ENCODE results near the gene PRUNE2.
"Not testable (repeated sequence)": the region's sequence is repeated elsewhere in the genome, so short reads cannot be mapped to it uniquely, and the experiment has no call there.

PRUNE2 gene

DNA sequence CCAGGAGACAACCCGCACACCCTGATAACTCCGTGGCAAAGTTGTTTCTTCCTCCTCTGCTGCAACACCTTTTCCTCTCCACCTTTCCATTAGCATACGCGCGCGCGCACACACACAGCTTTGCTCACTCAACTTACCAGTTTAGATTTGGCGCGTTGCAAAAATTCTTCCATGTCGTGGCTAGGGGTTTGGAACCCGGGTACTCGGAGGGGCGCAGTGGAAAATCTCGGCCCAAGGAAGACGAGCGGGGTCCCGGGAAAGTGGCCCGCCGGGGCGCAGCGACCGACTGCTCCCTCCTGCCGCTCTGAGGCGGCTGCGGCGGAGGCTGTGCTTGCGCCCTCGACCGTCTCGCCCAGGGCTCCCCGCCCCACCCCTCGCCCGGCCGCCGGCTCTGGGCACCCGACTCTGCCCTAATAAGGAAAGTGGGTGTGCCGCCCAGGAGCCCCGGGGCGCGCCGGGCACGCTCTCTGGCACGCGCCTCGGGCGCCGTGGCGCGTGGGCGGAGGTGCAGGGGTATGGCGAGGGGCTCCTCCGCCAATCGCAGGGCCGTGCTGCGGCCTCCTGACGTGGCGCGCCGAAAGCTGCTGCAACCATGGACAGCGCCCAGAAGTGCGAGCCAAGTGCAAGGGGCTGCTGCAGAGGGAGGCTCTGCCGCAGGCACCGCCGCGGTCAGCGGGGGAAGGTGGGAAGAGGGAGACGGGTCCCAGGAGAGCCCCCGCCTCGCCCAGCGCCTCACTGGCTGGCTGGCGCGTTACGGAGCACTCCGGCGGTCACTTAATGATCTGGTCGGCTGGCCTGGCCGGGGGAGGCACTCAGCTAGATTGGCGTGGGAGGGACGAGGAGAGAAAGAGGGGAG, at the start of gene PRUNE2:
PRUNE2 (minus strand) TSS at position 324 of the 856 bp plus-strand sequence; CDS start at position 173, 151 bp downstream.
- no peak for DNase-seq

- not testable (repeated sequence) for DNase-seq
Observed at GRCh38 chr9:76955406-76955805, 49.5 kb upstream of the PRUNE2 start.

DNA sequence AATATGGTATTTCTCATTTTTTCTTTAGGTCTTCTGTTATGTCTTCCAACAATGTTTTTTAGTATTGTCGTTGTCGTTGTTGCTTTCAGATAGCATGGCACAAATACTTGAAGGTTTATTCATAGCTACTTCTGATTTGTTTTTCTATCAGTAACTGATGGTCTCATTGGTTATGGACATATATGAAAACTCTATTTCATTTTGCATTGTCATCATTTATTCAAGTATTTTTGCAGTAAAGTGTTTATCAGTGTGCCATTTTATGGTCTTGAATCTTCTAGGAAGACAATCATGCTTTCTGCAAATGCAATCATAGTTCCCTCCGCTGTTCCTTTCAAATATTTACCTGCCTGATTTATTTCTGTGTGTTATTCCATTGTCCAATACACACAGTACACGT, 44.0 kb upstream of the PRUNE2 start:
- no peak for DNase-seq

DNA sequence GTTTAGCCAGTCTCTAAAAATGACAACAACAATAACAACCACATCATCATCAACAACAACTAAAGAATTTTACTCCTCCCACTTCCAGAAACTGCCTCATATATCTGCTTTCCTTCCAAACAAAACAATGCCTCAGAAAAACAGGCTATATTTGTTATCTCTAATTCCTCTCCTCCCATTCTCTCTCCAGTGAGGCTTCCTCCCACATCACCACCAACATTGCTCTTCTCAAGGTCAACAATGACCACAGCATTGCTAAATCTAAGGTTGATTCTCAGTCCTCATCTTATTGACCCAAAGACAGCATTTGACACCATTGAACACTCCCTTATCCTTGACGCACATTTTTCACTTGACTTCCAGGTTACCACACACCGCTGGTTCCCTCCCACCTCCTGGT, 38.1 kb upstream of the PRUNE2 start:
- no peak for DNase-seq

- DNase-seq: no peak
Observed at GRCh38 chr9:76943054-76943453, 37.1 kb upstream of the PRUNE2 start.

DNA sequence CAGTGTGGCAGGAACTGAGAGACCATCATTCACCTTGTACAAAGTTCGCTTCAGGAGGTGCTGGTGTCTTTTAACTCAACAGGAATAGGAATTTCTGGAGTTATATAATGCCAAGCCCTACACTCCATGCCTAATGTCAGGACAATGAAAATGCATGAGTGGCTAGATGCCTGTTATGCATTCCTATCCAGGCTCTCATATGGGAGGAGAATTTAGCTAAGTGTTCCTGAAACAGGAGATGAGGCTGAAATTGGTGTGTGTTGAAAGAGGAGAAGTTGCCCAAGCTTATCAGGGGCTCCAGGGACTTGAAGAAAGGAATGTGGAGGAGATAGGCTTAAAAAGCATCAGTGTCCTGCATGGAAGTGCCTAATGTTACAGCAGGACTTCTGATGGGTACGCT, 26.8 kb upstream of the PRUNE2 start:
- DNase-seq: no peak

DNA sequence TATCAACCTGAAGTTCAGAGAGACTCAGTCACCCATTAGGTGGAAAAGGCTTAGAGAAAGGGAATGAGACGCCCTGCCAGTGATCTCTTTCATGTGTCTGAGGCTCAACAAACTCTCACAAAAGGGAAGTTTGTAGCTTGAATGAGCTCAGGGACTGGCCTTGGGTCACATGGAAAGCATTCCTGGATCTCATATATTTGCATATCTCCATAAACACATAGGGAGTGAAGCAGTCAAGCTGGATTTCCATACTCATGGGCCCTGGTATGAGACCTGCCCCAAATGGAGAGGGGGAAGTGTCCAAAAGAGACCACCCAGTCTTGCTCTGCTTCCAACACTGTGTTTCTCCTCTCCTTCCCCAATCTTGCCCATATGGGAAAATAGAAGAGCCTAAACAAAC, 26.4 kb upstream of the PRUNE2 start:
- DNase-seq: no peak

DNA sequence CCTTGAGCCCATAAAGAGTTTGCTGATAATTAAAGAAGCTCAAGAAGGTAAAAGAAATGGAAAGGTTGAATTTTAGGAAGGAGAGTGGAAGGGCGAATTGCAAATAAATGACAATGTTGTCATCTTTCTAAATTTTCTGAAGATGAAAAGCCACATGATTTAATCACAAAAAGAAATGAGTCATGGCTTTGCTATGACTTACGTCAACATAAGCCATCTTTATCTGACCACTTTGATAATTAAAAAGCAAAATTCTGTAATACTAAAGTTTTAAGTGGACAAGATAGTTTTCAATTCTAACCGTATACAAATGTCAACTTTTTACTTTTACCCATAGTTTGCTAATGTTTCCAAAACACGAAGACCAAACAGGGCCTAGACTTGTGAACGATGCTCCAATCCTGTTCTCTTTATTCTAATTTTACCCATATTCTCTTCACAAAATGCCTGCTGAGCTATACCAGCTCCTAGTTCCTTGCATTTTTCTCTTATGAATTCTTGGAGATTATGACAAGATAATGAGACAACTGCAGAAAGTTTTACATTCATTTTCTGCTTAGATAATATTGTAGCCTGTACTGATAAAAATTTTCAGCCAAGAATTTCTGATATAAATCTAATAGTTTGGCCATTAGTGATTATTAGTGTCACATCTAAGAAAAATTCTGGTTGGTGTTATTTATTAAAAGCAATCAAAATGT, 21.8 kb upstream of the PRUNE2 start:
- no peak for DNase-seq

GRCh38 chr9:76926846-76927245, 20.9 kb upstream of the PRUNE2 start:
- no peak for DNase-seq

GRCh38 chr9:76926324-76926741, 20.4 kb upstream of the PRUNE2 start:
- DNase-seq: no peak

GRCh38 chr9:76921165-76921564, 15.3 kb upstream of the PRUNE2 start:
- DNase-seq: no peak

GRCh38 chr9:76917299-76917698, 11.4 kb upstream of the PRUNE2 start:
- no peak for DNase-seq

GRCh38 chr9:76916231-76916630, 10.3 kb upstream of the PRUNE2 start:
- DNase-seq: no peak

DNA sequence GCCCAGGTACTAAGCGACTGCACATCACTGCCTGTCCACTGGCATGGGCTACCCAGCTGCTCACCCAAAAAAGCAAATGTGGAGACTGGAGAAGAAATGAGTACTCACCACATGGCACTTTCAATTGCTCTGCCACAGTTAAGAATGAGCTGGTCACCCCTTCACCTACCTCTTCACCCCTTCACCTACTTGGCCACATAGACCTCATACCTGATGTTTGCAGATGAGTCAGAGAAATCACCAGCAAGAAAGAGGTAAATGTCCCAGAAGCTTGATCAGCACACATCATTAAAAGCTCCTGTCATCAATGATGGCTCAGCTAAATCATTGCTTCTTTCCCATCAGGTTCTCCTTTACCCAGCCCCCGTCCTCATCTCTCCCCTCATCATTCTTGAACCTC, 7.6 kb upstream of the PRUNE2 start:
- no peak for DNase-seq

DNA sequence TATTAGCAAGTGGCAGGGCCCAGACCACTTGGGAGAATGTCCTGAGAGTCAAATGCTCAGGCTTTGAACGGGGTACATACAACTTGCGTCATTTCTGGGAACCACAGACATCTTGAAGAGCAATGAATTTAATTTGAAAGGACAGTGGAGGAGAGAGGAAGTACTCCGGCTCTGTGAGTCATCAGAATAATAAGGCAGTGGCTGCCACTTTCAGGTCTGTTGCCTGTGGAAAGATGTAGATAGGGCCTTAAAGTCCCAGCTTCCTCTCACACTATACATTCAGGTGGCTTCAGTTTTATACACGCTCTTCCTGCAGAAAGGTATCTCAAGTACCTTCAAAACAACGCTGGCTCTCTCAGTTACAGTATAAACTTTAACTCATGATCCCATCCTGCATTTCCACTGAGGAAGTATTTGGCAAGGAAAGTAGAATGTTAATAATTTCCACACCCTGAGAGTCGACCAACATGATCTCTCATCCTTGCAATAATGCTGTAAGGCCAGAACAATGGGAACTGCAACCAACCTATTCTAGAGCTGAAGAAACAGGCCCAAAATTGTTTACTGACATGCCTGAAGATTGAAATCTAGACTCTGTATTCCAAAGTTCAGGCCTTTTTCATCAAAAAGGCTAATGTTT, 6.8 kb upstream of the PRUNE2 start:
- no peak for DNase-seq

DNA sequence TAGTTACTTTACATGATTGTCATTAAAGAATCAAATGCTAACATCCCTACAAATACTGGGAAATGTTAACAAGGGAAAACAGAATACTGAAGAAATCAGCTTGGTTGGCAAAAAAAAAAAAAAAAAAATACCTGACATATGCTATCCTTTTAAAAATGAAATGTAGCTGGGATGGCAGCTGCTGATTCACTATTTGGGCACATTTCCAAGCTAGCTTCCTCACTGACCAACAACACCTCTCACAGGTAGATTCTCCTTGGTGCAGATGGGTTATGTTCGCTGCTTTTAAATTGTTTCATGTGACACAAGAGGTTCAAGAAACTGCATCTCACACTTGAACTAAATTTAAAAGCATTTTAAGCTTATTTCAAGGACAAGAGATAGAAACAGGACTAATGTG, 6.1 kb upstream of the PRUNE2 start:
- no peak for DNase-seq

DNA sequence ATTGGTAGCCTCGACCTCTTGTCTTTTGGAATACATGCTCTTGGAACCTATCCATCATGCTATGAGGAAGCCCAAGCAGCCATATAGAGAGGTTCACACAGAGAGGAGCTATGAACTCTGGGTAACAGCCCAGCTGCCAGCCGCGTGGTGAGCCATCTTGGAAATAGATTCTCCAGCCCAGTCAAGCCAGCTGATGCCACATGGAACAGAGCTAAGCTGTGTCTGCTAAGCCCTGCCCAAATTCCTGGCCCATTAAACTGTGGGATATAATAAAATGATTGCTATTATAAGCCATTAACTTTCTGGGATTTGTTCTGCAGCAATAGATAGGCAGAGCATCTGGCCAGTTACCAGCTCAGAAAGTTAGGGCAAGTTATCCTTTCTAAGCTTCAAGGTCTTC, 4.9 kb upstream of the PRUNE2 start:
- DNase-seq: no peak

GRCh38 chr9:76906647-76906975, 697 bp upstream of the PRUNE2 start:
- DNase-seq: no peak

DNA sequence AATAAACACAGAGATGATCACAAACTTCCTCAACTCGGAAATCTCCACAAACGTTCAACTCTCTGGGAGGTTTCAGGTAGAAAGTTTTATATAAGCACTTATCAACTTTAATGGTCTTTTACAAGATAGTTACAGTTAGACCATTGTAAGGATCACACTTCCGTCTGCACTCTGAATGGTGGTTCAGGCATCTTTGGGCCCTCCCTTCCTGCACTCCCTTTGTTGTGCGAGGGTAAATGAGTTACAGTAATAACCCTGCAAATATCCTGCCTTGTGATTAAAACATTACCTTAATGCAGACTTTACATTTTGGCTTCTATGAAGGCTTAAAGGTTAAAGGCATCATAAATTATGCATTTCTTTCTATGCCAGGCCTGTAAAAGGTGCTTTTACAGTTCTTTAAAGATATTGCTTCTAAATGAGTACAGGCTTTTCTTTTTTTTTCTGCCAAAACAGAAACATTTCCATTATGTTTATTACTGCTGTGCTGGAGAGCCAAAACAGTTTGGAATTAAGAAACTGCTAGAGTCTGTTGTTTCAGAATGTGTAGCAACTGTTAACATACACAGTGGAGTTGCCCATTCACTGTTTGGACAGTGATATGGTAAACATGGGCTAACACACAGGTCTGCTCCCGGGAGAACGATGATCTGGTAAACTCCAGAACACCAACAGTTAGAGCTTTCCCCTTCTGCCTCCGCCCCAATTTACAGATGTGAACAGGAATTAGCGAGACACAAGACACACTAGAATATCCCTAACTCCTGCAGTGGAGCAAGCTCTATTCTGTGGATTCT, 1.1 kb downstream of the PRUNE2 start:
- no peak for DNase-seq

- DNase-seq: no peak
Observed at GRCh38 chr9:76902395-76902794, 3.5 kb downstream of the PRUNE2 start.

DNA sequence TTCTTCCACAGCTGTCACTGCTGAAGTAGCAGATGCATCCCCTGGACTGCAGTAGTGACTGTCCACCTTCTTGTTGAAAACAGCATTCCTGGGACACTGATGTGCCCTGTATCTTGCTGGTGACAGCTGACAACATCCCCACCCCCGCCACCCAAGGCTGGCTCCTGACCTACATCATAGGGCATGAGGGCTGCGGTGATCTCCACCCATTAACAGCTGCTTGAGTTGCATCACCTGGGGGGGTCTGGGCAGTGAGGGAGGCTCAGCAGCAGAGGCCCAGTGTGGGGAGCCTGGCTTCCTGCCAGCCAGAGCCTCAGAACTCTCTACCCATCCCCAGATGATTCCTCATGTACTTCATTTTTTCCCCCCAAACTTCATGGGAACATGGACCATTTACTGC, 4.1 kb downstream of the PRUNE2 start:
- no peak for DNase-seq

GRCh38 chr9:76900884-76901440, 5.0 kb downstream of the PRUNE2 start:
- no peak for DNase-seq

- no peak for DNase-seq
Observed at GRCh38 chr9:76898786-76899185, 7.1 kb downstream of the PRUNE2 start.

Measured in SW 1271 (cell line).